ENCODE results near the gene ALPK3. TPM values are rescaled to one million over a fixed set of nuclear protein-coding genes. Genes with fewer than 3 reads are reported as not detected.

The ALPK3 gene
- total RNA-seq, 1 experiment from 2014 or later: 17.7 TPM

DNA sequence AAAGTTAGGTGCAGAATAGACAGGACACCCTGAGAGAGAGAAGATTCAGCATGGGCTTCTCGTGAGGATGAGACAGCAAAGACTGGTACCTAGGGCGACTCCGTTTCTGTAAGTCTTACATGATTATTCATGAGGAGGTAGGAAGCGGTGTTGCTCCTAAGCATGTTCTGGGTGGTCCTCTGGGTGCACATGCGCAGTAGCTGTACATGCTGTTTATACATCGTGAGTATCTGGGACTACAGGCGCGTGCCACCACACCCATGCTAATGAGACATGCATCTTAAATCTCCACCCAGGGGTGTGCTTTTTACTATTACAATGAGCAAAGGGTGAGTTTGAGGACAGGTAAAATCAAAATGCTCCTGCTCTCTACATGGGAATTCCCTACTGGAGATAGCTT, 12.3 kb downstream of the ALPK3 start:
- Histone ChIP-seq H2BK12ac (ENCODE audit: insufficient read length, low read depth, low read length) (no peak overlapping the region), H3K4me2 (ENCODE audit: insufficient read depth, insufficient read length, low read length) (no peak overlapping the region), H2BK120ac (ENCODE audit: low read depth, low read length, poor library complexity, severe bottlenecking) (no peak overlapping the region), H3K9me3 (ENCODE audit: control insufficient read depth, low read depth, low read length) (no peaks in the 10 kb centered on the region), H3K9ac (ENCODE audit: extremely low read depth, insufficient read length, low read length) (no peak overlapping the region), H3K56ac (ENCODE audit: insufficient read length, low read depth, low read length) (no peak overlapping the region), H3K4me1 (ENCODE audit: insufficient read depth, low read length) (no peaks in the 10 kb centered on the region), H3K4ac (ENCODE audit: low read depth, low read length) (no peak overlapping the region), H4K5ac (ENCODE audit: insufficient read length, low read depth, low read length) (no peak overlapping the region), H4K91ac (ENCODE audit: insufficient read length, low read depth, low read length) (no peak overlapping the region), H3K23ac (ENCODE audit: insufficient read length, low read depth, low read length) (no peak overlapping the region), H4K8ac (replicated peaks; ENCODE audit: insufficient read length, low read depth, low read length) (no peak overlapping the region), H3T11ph (ENCODE audit: low read length) (no peak overlapping the region), H3K27ac (ENCODE audit: insufficient read length, low read depth, low read length) (no peak overlapping the region), H2AK5ac (ENCODE audit: insufficient read length, low read length) (no peak overlapping the region), H3K79me2 (ENCODE audit: insufficient read depth, low read length) (no peaks in the 10 kb centered on the region), H3K23me2 (ENCODE audit: insufficient read length, low read depth, low read length, poor library complexity, severe bottlenecking) (no peaks in the 10 kb centered on the region), H3K18ac (ENCODE audit: insufficient read length, low read depth, low read length) (no peak overlapping the region), H4K20me1 (ENCODE audit: control insufficient read depth, insufficient read depth, insufficient read length) (no peaks in the 10 kb centered on the region), H3K14ac (ENCODE audit: insufficient read depth, low read length) (no peak overlapping the region), H2BK5ac (ENCODE audit: insufficient read length, low read length) (no peak overlapping the region), H3K27me3 (ENCODE audit: insufficient read depth, low read length) (no peaks in the 10 kb centered on the region), H2AFZ (ENCODE audit: low read length) (no peak overlapping the region), H2BK15ac (ENCODE audit: low read depth, low read length) (no peak overlapping the region), H3K79me1 (ENCODE audit: insufficient read depth, low read depth, low read length, poor library complexity, severe bottlenecking) (no peaks in the 10 kb centered on the region), H2BK20ac (ENCODE audit: low read depth, low read length, poor library complexity, severe bottlenecking) (no peak overlapping the region)
- no peak for DNase-seq
- H3K27me3 Mint-ChIP-seq (ENCODE audit: low read depth): no peaks in the 10 kb centered on the region
- no peaks in the 10 kb centered on the region for H3K9me3 Mint-ChIP-seq
- H3K27ac Mint-ChIP-seq: no peak overlapping the region
- peaks cover 0 to 36% (median 5%) of the 10 kb centered on the region in 3 experiments; a peak in 4 of 7 replicates for H3K36me3 Mint-ChIP-seq (ENCODE audit: insufficient read depth in 1 of 3, low read depth in 3 of 3)
- TF ChIP-seq, protein P1, sequence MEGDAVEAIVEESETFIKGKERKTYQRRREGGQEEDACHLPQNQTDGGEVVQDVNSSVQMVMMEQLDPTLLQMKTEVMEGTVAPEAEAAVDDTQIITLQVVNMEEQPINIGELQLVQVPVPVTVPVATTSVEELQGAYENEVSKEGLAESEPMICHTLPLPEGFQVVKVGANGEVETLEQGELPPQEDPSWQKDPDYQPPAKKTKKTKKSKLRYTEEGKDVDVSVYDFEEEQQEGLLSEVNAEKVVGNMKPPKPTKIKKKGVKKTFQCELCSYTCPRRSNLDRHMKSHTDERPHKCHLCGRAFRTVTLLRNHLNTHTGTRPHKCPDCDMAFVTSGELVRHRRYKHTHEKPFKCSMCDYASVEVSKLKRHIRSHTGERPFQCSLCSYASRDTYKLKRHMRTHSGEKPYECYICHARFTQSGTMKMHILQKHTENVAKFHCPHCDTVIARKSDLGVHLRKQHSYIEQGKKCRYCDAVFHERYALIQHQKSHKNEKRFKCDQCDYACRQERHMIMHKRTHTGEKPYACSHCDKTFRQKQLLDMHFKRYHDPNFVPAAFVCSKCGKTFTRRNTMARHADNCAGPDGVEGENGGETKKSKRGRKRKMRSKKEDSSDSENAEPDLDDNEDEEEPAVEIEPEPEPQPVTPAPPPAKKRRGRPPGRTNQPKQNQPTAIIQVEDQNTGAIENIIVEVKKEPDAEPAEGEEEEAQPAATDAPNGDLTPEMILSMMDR (conservative IDR thresholded peaks at IDR 0.05): no peak
- no CpG with 5 or more reads among the region's 8 CpGs for whole genome bisulfite sequencing (ENCODE audit: extremely low coverage, insufficient read length, low lambda C conversion rate)
- no peak overlapping the region for H3K4me3 Mint-ChIP-seq
- H3K4me1 Mint-ChIP-seq: peaks cover 14 to 16% of the 10 kb centered on the region in 2 experiments

All from H9 (cell line).